Breast epithelium (tissue), 3 donors: ENCODE results near the gene ACTN4.

Source experiments
- CTCF ChIP-seq, 3 donors: fragments of 450-650 bp; IDR thresholded peaks; one replicate each; pipeline ENCODE4 v1.5.1; 2016 to 2017; ENCODE audit warnings: antibody characterized with exemption in 3 of 3, mild to moderate bottlenecking in 3 of 3, moderate library complexity in 3 of 3
- POLR2AphosphoS5 ChIP-seq, 3 donors: sonication (generic); formaldehyde crosslinking; IDR thresholded peaks; one replicate each; pipeline ENCODE4 v1.6.1; 2017; ENCODE audit warnings: antibody characterized with exemption in 3 of 3

GRCh38 chr19:38734176-38734425 lies 86.7 kb downstream of the ACTN4 start:
- TF ChIP-seq CTCF (IDR thresholded peaks at IDR 0.05), result no peak
- TF ChIP-seq POLR2AphosphoS5 (IDR thresholded peaks at IDR 0.05), result no peak
